Measurements from ENCODE around the gene MEIOSIN. TPM values are rescaled to one million over a fixed set of nuclear protein-coding genes. Genes with fewer than 3 reads are reported as not detected.

MEIOSIN gene
- total and polyA plus RNA-seq, 9 of the 15 experiments (the other 6 are each of a cell fraction or from before 2014, with no cell fraction given): 0.06 to 2.0 (median 0.76) TPM

- DNase-seq (ENCODE audit: extremely low read depth in 1 of 4, low spot score in 3 of 4) (no peak), FAIRE-seq (no peak), ATAC-seq (no peak)
- Histone ChIP-seq H3K4me2 (ENCODE audit: insufficient read depth, low read length) (no peak overlapping the region), H3K9ac (ENCODE audit: insufficient read depth in 1 of 2, low read depth in 2 of 2, low read length in 2 of 2) (no peak overlapping the region), H3K36me3 (ENCODE audit: control insufficient read depth, insufficient read depth, low read length) (no peaks in the 10 kb centered on the region), H4K20me1 (replicated peaks; ENCODE audit: control insufficient read depth, insufficient read depth, low read length) (no peaks in the 10 kb centered on the region), H3K4me3 (no peak overlapping the region), H3K27me3 (ENCODE audit: control insufficient read depth in 2 of 2, insufficient read depth in 2 of 2, low read length in 2 of 2) (no peaks in the 10 kb centered on the region; a peak in 1 of 5 replicates), H3K9me3 (replicated peaks; ENCODE audit: control insufficient read depth, insufficient read depth, low read depth, low read length) (no peaks in the 10 kb centered on the region), H3K9me1 (ENCODE audit: control insufficient read depth, insufficient read depth, low read length) (no peaks in the 10 kb centered on the region), H3K4me1 (replicated peaks in 1 of 2; ENCODE audit: control insufficient read depth in 2 of 2, insufficient read depth in 2 of 2, low read length in 2 of 2) (peaks cover 0 to 5% of the 10 kb centered on the region in 2 experiments; a peak in 2 of 5 replicates), H2AFZ (ENCODE audit: low read depth, low read length) (no peak overlapping the region), H3K79me2 (ENCODE audit: control insufficient read depth, insufficient read depth, low read length) (no peaks in the 10 kb centered on the region), H3K27ac (ENCODE audit: extremely low read depth, low read depth, low read length) (no peak overlapping the region)
- no TSS peak for BruUV-seq (replicated peaks)
- WGBS (ENCODE audit: insufficient coverage, low coverage, missing lambda C conversion rate): 84% methylated on average over 8 of the region's 8 CpGs
- ChIA-PET POLR2A (interaction anchor here (0.6 to 1.1 kb wide), 2 partner anchors 16 to 24 kb away, joined by 3 read pairs; partner anchors contain the start of gene FBXO46), CTCF (ENCODE audit: low intra/inter-chr PET ratio) (no interaction called here)
- intact Hi-C loops (cut with micrococcal nuclease) (no loop called here), in situ Hi-C loops (cut with MboI) (no loop called here)
- TF ChIP-seq ZNF511 (CRISPR knock-in tag; IDR thresholded peaks at IDR 0.05): no peak
- no peak for TF ChIP-seq RFX1 (IDR thresholded peaks at IDR 0.05)
- no peak for TF ChIP-seq TCF7L2 (IDR thresholded peaks at IDR 0.05; ENCODE audit: low read depth, low read length)
- TF ChIP-seq RHOXF2B (CRISPR knock-in tag; conservative IDR thresholded peaks at IDR 0.05): no peak
These were observed 21.1 kb downstream of the MEIOSIN start for GRCh38 chr19:45754323-45754722.

- ATAC-seq: no peak
- Histone ChIP-seq H3K9me3 (replicated peaks; ENCODE audit: control insufficient read depth, insufficient read depth, low read depth, low read length) (no peaks in the 10 kb centered on the region), H3K27me3 (ENCODE audit: control insufficient read depth in 2 of 2, insufficient read depth in 2 of 2, low read length in 2 of 2) (no peaks in the 10 kb centered on the region; a peak in 1 of 5 replicates), H3K4me1 (replicated peaks in 1 of 2; ENCODE audit: control insufficient read depth in 2 of 2, insufficient read depth in 2 of 2, low read length in 2 of 2) (peaks cover 0 to 15% of the 10 kb centered on the region in 2 experiments; a peak in 2 of 5 replicates), H3K4me2 (ENCODE audit: insufficient read depth, low read length) (no peak overlapping the region), H3K36me3 (ENCODE audit: control insufficient read depth, insufficient read depth, low read length) (no peaks in the 10 kb centered on the region), H4K20me1 (replicated peaks; ENCODE audit: control insufficient read depth, insufficient read depth, low read length) (no peaks in the 10 kb centered on the region), H3K9ac (ENCODE audit: insufficient read depth in 1 of 2, low read depth in 2 of 2, low read length in 2 of 2) (no peak overlapping the region), H3K4me3 (no peak overlapping the region), H3K27ac (ENCODE audit: extremely low read depth, low read depth, low read length) (no peak overlapping the region), H3K79me2 (ENCODE audit: control insufficient read depth, insufficient read depth, low read length) (no peaks in the 10 kb centered on the region), H2AFZ (ENCODE audit: low read depth, low read length) (no peak overlapping the region), H3K9me1 (ENCODE audit: control insufficient read depth, insufficient read depth, low read length) (no peaks in the 10 kb centered on the region)
- FAIRE-seq: no peak
- ChIA-PET CTCF (ENCODE audit: low intra/inter-chr PET ratio) (no interaction called here), POLR2A (interaction anchor here (0.6 to 2.0 kb wide), 3 partner anchors 12 to 28 kb away, joined by 3 to 9 read pairs (median 3); partner anchors contain the start of gene SIX5)
- BruUV-seq (replicated peaks): no TSS peak
- intact Hi-C loops (cut with micrococcal nuclease): no loop called here
- peak; percentile 31; the same call in 1 of the 2 replicates for TF ChIP-seq CEBPB (tag; IDR thresholded peaks at IDR 0.05)
- TF ChIP-seq CBX1 (IDR thresholded peaks at IDR 0.05; ENCODE audit: low read depth): no peak
- TF ChIP-seq FOXA1 (IDR thresholded peaks at IDR 0.05; ENCODE audit: borderline replicate concordance): no peak
- TF ChIP-seq RBM22 (IDR thresholded peaks at IDR 0.05; ENCODE audit: low read depth, low read length, poor library complexity, severe bottlenecking): no peak
- no peak for TF ChIP-seq RBFOX2 (IDR thresholded peaks at IDR 0.05; ENCODE audit: low read depth, low read length)
- 48% methylated on average over 9 of the region's 9 CpGs for WGBS (ENCODE audit: insufficient coverage, low coverage, missing lambda C conversion rate)
- in situ Hi-C loops (cut with MboI): no loop called here
- DNase-seq (ENCODE audit: extremely low read depth in 1 of 4, low spot score in 3 of 4): no peak
These were observed 24.5 kb downstream of the MEIOSIN start for GRCh38 chr19:45757695-45758094.
